Gastrocnemius medialis (tissue), 4 donors: ENCODE measurements around the gene SDK2. TPM values are rescaled to one million over a fixed set of nuclear protein-coding genes. Genes with fewer than 3 reads are reported as not detected.

Source experiments
- ATAC-seq, 2 donors: fragments of 150-250 bp; one replicate each; pipeline ENCODE4 v1.9.1; 2016
- DNase-seq, 2 donors: peaks; one replicate each; pipeline ENCODE4 v3.0.0-alpha.2; 2019
- H3K27ac ChIP-seq, 4 donors: fragments of 200-600 bp; sonication (generic); 1 replicate in 1 of 4; 2 replicates in 3 of 4; pipeline ENCODE4 v1.5.1; 2016 to 2018; ENCODE audit warnings: mild to moderate bottlenecking in 2 of 4, moderate library complexity in 1 of 4
- H3K27me3 ChIP-seq, 3 donors: fragments of 200-600 bp; sonication (generic) in 2 of 3; 1 replicate in 1 of 3; 2 replicates in 2 of 3; pipeline versions ENCODE4 v1.5.1 to v1.6.0; 2016 to 2019; ENCODE audit warnings: mild to moderate bottlenecking in 1 of 3, moderate library complexity in 1 of 3
- H3K36me3 ChIP-seq, 2 donors: fragments of 200-600 bp; sonication (generic) in 1 of 2; one replicate each; pipeline ENCODE4 v1.5.1; 2017 to 2018
- H3K4me1 ChIP-seq, 2 donors: fragments of 200-600 bp; sonication (generic) in 1 of 2; one replicate each; pipeline ENCODE4 v1.5.1; 2016 to 2017; ENCODE audit warnings: mild to moderate bottlenecking in 2 of 2
- H3K4me3 ChIP-seq, 4 donors: fragments of 200-600 bp; sonication (generic) in 3 of 4; 1 replicate in 1 of 4; 2 replicates in 3 of 4; pipeline ENCODE4 v1.5.1; 2016 to 2019; ENCODE audit warnings: mild to moderate bottlenecking in 2 of 4
- H3K9me3 ChIP-seq, 3 donors: fragments of 200-600 bp; sonication (generic) in 2 of 3; 1 replicate in 1 of 3; 2 replicates in 2 of 3; pipeline ENCODE4 v1.5.1; 2016 to 2019
- CTCF ChIP-seq, 5 experiments: fragments of 450-650 bp in 3 of 5; fragments of 200-600 bp in 2 of 5; sonication (generic) in 2 of 5; IDR thresholded peaks in 4 of 5; conservative IDR thresholded peaks in 1 of 5; 1 replicate in 4 of 5; 2 replicates in 1 of 5; pipeline ENCODE4 v1.5.1; 2016 to 2019; ENCODE audit warnings: antibody characterized with exemption in 5 of 5, mild to moderate bottlenecking in 3 of 5, moderate library complexity in 3 of 5
- POLR2A ChIP-seq, 2 donors: fragments of 450-650 bp; IDR thresholded peaks; one replicate each; pipeline ENCODE4 v1.6.1; 2017; ENCODE audit warnings: antibody characterized with exemption in 2 of 2, mild to moderate bottlenecking in 2 of 2, moderate library complexity in 2 of 2
- in situ Hi-C, 4 donors: fragments of 200-750 bp; cut with MboI; loops; one replicate each; pipeline versions ENCODE4 v1.15.0 to v1.8.0; 2017; ENCODE audit warnings: low sequenced_read_pairs in 4 of 4
- intact Hi-C: fragments of 100-400 bp; cut with DNase I; formaldehyde crosslinking; loops from one replicate; pipeline ENCODE4 v1.15.1; 2023; ENCODE audit warnings: low total_unique reads
- total RNA-seq, 4 donors: library from RNA; depleted of rRNA; stranded (reverse); fragments of >200 nt; gene quantifications; one replicate each; pipeline versions ENCODE4 v1.1.0 to v1.2.3, GENCODE V29; 2016

Gene SDK2
- total RNA-seq, 4 donors from 2014 or later = 0.02 to 0.31 (median 0.13) TPM

- Histone ChIP-seq H3K4me1 (no peaks in the 10 kb centered on the region), H3K4me3 (no peak overlapping the region), H3K9me3 (no peaks in the 10 kb centered on the region), H3K27ac (no peak overlapping the region), H3K27me3 (no peaks in the 10 kb centered on the region), H3K36me3 (no peaks in the 10 kb centered on the region)
- intact Hi-C loops = no loop called here
- TF ChIP-seq CTCF (IDR thresholded peaks at IDR 0.05 in 4 of 5, conservative IDR thresholded peaks at IDR 0.05 in 1 of 5) = no peak
- no peak for TF ChIP-seq POLR2A (IDR thresholded peaks at IDR 0.05)
- ATAC-seq (no peak), DNase-seq (no peak)
- in situ Hi-C loops = no loop called here
Observed at GRCh38 chr17:73521376-73521775, 122.9 kb downstream of the SDK2 start.

GRCh38 chr17:73520369-73520761 is 123.9 kb downstream of the SDK2 start:
- ATAC-seq = no peak
- in situ Hi-C loops = no loop called here
- no peaks in the 10 kb centered on the region for H3K4me1 ChIP-seq
- H3K27me3 ChIP-seq = no peaks in the 10 kb centered on the region
- no peak for DNase-seq
- H3K36me3 ChIP-seq = no peaks in the 10 kb centered on the region
- H3K4me3 ChIP-seq = no peak overlapping the region
- TF ChIP-seq CTCF (IDR thresholded peaks at IDR 0.05 in 4 of 5, conservative IDR thresholded peaks at IDR 0.05 in 1 of 5) = no peak
- intact Hi-C loops = no loop called here
- H3K9me3 ChIP-seq = no peaks in the 10 kb centered on the region
- no peak overlapping the region for H3K27ac ChIP-seq

GRCh38 chr17:73519714-73520368 is 124.4 kb downstream of the SDK2 start:
- no peaks in the 10 kb centered on the region for H3K36me3 ChIP-seq
- TF ChIP-seq POLR2A (IDR thresholded peaks at IDR 0.05) (no peak), CTCF (IDR thresholded peaks at IDR 0.05 in 4 of 5, conservative IDR thresholded peaks at IDR 0.05 in 1 of 5) (no peak)
- no peaks in the 10 kb centered on the region for H3K4me1 ChIP-seq
- DNase-seq (no peak), ATAC-seq (no peak)
- intact Hi-C loops = no loop called here
- no peaks in the 10 kb centered on the region for H3K9me3 ChIP-seq
- in situ Hi-C loops = no loop called here
- H3K27me3 ChIP-seq = no peaks in the 10 kb centered on the region
- no peak overlapping the region for H3K4me3 ChIP-seq
- no peak overlapping the region for H3K27ac ChIP-seq

- H3K27ac ChIP-seq = no peak overlapping the region
- no peak overlapping the region for H3K4me3 ChIP-seq
- H3K4me1 ChIP-seq = no peaks in the 10 kb centered on the region
- in situ Hi-C loops = no loop called here
- H3K9me3 ChIP-seq = no peaks in the 10 kb centered on the region
- DNase-seq (no peak), ATAC-seq (no peak)
- intact Hi-C loops = no loop called here
- no peaks in the 10 kb centered on the region for H3K36me3 ChIP-seq
- H3K27me3 ChIP-seq = no peaks in the 10 kb centered on the region
- TF ChIP-seq POLR2A (IDR thresholded peaks at IDR 0.05) (no peak), CTCF (IDR thresholded peaks at IDR 0.05 in 4 of 5, conservative IDR thresholded peaks at IDR 0.05 in 1 of 5) (no peak)
Observed at GRCh38 chr17:73519011-73519410, 125.2 kb downstream of the SDK2 start.

GRCh38 chr17:73516431-73516830 is 127.8 kb downstream of the SDK2 start:
- intact Hi-C loops (no loop called here), in situ Hi-C loops (no loop called here)
- ATAC-seq (no peak), DNase-seq (no peak)
- no peak overlapping the region for H3K4me3 ChIP-seq
- H3K4me1 ChIP-seq = no peaks in the 10 kb centered on the region
- no peaks in the 10 kb centered on the region for H3K9me3 ChIP-seq
- no peak overlapping the region for H3K27ac ChIP-seq
- no peak for TF ChIP-seq POLR2A (IDR thresholded peaks at IDR 0.05)
- no peak for TF ChIP-seq CTCF (IDR thresholded peaks at IDR 0.05 in 4 of 5, conservative IDR thresholded peaks at IDR 0.05 in 1 of 5)
- no peaks in the 10 kb centered on the region for H3K27me3 ChIP-seq
- H3K36me3 ChIP-seq = no peaks in the 10 kb centered on the region
